HG03159 (cell line): ENCODE data around the gene SMS.
A peak's percentile ranks its signal among the peaks of the same experiment; 100 is the strongest.
"Not testable (repeated sequence)": the region's sequence is repeated elsewhere in the genome, so short reads cannot be mapped to it uniquely, and the experiment has no call there.

Source experiments
- ATAC-seq: cut with Tn5 transposase; IDR thresholded peaks from one replicate; pipeline ENCODE4 v1.9.1; 2021; ENCODE audit warnings: mild to moderate bottlenecking, moderate library complexity; ENCODE audit not compliant: unreplicated experiment

Gene SMS

DNA sequence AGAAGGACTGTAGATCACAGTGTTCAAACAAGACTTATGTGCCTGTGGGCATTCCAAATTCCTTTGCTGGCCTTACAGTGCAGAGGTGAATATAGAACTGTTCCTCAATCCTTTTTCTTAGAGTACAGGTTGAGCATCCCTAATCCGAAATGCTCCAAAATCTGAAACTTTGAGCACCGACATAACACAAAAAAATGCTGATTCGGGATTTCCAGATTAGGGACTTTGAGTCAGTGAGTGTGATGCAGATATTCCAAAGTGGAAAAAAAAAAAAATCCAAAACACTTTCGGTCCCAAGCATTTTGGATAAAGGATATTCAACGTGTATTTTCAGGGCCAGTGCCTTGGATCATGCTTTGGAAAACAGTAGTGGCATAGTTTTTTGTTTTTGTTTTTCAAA lies 9.2 kb downstream of the SMS start:
- no peak for ATAC-seq

DNA sequence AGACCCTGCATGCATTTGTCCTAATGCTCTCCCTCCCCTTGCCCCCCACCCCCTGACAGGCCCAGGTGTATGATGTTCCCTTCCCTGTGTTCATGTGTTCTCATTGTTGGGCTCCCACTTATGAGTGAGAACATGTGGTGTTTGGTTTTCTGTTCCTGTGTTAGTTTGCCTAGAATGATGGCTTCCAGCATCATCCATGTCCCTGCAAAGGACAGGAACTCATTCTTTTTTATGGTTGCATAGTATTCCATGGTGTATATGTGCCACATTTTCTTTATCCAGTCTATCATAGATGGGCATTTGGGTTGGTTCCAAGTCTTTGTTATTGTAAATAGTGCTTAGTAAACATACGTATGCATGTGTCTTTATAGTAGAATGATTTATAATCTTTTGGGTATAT lies 10.0 kb downstream of the SMS start:
- ATAC-seq: not testable (repeated sequence)

DNA sequence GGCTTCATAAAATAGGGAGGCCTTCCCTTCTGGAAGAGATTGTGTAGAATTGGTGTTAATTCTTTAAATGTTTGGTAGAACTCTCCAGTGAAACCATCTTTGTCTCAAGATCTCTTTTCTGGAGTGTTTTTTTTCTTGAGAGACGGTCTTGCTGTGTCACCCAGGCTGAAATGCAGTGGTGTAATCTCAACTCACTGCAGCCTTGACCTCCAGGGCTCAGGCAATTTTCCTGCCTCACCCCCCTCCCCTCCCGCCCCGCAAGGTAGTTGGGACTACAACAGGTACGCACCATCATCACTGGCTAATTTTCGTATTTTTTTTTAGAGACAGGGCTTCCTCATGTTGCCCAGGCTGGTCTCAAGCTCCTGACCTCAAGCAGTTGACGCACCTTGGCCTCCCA lies 12.1 kb downstream of the SMS start:
- no peak for ATAC-seq

DNA sequence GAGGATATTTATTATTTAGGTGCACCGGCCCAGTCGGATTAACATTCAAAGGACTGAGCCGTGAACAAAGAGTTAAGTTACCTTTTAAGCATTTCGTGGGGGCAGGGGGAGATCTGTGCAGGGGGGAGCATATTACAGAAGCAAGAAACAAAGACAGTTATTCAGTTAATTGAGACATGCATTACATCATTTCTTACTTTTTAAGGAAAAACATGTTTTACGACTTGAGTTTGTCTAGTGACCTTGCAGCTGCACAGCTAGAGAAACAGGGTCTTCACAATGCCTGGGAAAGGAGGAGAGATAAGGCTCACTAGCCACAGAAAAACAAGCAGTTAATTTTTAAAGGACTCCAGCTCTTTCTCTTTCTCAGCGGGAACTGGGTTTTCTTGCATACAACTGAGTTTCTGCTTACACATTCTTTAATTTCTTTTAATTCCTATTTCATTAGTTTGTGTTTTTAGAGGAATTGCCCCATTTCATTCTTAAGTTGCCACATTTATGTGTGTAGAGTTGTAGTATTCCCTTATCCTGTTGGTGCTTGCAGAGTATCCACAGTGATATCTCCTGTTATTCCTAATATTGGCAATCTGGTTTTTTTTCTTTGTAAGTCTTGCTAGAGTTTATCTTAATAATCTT lies 12.8 kb downstream of the SMS start:
- ATAC-seq: not testable (repeated sequence)

DNA sequence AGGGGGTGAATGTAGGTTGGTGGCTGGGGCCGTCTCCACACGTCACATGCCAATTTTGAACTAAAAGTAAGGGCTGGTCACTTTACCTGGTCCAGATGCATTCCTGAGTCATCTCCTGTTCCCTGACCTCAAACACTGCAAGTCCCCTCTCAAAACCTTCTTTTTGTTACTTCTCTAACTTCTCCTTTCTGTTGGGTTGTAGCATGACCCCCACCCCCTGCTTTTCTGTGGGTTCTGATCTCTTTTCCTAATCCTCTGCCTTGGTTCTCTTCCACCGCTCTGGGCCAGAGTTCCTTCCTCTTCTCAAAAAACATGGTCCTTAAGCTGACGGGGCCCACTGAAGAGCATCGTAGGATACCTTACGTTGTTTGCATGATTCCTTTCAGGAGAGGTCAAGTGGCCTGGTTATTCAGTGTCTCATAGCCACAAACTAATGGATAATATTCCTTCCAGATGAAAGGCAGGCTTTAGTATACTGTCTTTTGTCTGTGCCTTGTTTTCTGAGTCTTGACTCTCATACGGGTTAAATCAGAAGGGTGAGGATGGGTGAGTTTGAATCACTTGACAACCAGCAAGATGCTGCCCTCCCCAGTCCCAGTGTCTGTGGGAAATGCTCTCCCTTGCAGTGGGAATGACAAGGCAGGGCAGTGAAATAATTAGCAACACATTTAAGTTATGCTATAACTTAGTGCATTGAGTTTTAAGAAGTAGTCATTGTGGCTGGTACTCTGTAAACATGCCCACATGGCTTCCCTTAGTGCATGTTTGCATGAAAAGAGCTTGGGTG lies 15.1 kb downstream of the SMS start:
- ATAC-seq: no peak

DNA sequence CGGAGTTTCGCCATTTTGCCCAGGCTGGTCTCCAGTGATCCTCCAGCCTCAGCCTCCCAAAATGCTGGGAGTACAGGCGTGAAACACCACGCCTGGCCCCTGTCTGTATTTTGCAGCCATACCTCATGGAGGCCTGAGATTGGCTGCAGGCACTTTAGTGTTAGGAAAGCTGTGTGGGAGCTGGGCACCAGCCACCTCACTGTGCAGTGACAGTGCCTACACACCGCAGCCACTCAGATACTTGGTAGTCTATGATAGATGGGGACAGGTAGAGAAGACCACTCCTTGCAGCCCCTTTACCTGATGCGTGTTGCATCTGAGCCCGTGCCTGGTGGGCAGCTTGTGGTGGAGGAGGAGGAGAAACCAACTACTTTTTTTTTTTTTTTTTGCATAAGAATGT lies 16.3 kb downstream of the SMS start:
- ATAC-seq: no peak

DNA sequence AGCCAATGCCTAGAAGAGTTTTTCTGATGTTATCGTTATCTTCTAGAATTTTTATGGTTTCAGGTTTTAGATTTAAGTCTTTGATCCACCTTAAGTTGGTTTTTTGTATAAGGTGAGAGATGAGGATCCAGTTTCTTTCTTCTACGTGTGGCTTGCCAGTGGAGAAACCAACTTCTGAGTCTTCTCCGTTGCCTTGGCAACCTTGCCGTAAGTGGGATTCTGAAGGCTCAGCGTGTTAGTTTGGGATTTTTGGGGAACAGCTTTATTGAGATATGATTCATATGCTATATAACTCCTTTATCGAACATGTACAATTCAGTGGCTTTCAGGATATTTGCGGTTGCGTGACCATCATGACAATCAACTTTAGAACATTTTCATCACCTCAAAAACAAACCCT lies 17.7 kb downstream of the SMS start:
- no peak for ATAC-seq

DNA sequence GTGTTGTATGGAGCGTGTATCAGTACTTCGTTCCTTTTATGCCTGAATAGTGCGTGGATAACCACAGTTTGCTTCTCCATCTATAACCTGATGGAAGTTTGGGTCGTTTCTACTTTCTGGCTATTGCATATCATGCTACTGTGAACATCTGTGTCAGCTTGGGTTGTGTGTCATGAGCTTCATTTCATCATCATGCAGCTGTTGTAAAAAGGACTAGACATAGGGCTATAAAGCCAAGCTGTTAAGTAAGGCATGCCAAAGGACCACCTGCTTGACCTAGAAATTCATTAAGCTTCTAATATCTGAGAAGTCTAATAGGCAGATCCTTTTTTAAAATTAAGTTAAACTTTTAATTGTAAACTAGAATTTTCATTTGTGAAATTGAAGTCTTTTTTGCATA lies 18.4 kb downstream of the SMS start:
- ATAC-seq: no peak

DNA sequence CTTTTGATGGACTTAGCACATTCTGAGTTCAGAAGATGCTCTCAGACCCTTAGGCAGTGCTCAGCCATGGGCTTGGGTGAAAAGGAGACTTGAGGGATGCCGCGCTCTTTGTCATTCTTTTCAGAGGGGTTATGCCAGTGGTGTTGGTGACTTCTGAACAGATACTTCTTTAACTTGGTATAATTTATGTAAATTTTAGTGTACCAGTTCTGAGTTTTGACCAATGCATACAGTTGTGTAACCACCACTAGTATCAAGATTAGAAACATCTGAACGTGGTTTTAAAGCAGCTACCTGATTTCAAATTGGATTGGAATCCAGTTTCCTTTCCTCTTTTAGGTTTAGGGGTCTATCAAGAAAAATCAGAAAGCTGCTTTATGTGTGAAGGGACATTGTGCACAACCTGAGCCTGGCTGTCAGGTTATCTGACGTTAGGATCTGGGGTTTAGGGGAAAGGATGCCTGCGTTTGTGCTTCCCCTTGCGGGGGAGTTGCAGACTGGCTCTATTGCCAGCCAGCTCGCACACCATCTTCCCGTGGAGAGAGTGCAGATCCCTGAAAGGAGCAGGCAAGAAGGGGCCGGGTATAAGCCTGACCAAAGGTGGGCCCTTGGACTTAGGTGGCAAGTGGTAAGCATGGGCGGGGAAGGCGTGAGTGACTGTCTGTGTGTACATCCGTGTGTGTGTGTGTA lies 19.0 kb downstream of the SMS start:
- ATAC-seq: no peak

DNA sequence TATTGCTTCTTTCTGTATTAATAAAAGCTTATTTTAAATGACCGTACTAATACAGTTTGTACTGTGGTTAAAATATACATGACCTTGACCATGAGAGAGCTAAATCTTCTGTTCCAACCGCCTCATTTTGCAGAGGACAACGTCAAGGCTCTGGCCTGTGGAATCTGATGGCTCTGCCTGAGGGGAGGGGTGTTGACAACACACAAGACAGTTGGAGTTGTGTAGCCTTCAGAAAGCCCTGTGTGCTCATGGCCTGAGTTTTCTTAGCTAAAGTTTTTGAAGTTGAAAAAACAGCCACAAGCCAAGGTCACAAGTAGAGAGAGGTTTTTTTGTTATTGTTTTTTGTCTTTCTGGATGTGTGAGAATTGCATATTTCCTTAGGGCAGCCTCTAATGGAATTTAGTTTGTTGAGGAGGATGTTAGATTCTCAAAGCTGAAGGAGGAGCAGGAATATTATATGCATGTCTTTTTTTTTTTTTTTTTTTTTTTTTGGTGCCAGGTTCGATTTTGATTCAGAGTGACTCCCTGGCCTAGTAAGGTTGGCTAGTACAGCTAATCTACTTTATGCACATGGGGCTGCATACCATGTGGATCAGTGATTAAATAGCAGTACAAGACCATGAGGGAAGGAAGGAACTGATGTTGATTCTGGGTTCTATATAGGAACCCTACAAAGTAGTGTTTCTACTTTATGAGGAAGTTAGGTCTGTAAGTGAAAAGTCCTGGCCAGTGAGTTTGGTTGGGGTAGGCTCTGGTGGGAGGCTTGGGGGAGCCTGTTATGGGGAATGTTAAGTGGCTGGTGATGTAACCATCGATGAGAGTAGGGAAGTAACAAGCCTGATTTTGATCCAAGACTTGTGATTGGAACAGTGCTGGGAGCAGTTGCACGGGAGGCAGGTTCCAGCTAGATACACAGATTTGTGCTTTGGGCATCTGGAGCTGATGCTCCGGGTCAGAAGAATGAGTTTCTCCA lies 20.3 kb downstream of the SMS start:
- ATAC-seq: no peak

DNA sequence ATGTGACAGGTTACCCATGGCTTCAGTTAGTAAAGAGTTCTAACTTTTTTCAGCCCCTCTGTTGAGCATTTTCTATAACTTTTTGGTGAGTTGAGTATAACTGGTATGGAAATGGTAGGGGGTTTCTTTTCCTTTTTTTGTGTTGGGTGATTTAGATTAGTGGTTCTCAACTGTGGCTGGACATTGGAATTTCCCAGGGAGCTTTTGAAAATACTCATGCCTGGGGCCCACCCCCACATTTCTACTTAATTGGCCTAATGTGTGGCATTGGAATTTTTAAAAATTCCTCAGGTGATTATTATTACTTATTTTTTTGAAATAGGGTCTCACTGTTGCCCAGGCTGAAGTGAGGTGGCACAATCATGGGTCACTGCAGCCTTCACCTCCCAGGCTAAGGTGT lies 21.9 kb downstream of the SMS start:
- no peak for ATAC-seq

DNA sequence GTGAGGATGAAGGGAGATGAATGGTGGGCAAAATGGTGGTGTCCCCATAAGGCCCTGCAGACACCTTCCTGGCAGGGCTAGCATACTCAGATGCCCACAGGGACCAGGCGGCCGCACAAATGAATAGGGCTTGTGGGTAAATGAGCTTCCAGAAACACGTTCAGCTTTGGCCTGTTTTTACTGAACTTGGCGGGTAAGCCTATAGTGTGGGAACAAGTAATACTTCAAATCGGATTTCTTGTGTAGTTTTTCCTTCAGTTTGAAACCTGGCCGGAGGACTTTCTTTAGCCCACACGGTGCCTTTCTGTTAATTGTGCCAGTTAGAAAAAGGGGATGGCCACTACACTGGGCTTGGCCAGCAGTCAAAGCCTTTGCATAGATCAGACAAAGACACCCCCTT lies 22.8 kb downstream of the SMS start:
- ATAC-seq: no peak

DNA sequence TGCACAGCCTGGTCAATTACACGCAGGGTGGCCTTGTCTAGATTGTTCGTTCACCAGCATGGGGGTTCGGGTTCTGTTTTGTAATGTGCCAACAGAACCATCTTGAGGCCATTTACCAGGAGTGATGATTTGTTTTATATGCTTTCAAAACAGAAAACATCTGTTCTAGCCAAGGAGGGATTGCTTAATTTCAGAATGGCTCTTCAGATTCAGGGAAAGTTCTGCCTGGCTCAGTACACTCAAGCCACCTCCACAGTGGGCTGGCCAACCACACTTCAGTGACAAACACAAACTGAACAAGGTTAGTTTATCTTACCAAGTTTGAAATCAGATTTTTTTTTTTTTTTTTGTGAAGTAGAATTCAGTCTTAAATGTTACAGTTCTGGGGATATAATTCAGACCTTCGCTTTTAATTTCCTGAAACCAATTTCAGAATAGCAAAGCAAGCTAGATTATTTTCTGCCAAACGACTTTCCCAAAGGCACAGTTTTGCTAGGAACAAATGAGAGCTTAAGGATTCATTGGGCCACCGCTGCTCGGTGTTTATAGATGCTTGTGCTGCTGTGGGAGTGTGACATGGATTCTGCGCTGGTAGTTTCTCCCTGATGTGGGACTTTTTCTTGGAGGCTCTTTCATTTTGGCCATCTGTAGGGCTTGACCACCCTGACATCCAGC lies 23.4 kb downstream of the SMS start:
- ATAC-seq: no peak

DNA sequence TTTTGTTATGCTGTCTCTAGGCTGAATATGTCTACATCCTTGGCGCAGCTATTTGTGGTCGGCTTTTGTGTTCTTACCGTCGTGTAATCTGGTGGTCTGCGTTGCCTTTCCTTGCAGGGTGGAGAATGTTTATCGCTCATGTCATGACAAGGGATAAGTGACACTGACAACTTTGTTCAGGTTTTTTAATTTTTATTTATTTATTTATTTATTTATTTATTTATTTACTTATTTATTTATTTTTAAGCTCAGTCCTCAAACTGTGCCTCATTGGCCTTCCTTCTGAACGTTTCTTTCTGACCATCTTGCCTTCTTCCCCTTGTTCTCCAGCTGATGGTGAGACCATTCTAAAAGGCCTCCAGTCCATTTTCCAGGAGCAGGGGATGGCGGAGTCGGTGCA lies 26.4 kb downstream of the SMS start:
- ATAC-seq: no peak

DNA sequence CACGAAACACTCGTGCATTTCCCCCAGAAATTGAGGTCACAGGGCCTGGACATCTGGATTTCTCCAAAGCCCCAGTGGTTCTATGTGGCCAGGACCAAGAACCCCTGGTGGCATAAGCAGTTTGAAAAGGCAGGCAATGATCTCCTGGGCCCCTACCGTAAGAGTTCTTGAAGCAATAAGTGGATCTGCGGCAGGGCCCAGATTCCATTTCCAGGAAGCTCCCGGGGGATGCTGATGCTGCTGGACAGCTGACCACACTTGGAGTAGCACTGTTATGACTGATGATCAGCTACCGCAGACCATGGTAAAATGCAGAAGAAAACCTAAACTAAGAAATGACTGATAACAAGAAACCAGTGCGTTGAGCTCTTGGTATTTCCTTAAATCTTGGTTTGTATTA lies 27.8 kb downstream of the SMS start:
- ATAC-seq: no peak

DNA sequence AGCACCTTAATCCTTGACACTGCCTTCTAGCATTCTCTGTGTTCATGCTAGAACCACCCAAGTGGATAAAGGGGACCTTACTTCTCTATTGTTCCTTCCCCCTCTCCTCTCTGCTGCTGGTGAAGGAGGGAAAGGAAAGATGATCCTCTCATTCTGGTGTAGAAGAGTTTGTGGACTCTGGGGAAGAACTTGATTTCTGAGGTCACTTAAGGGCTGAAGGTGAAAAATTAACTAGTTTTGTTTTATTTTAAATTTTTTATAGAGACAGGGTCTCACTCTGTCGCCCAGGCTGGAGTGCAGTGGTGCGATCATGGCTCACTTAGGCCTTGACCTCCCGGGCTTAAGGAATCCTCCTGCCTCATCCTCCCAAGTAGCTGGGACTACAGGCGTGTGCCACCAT lies 29.8 kb downstream of the SMS start:
- no peak for ATAC-seq

DNA sequence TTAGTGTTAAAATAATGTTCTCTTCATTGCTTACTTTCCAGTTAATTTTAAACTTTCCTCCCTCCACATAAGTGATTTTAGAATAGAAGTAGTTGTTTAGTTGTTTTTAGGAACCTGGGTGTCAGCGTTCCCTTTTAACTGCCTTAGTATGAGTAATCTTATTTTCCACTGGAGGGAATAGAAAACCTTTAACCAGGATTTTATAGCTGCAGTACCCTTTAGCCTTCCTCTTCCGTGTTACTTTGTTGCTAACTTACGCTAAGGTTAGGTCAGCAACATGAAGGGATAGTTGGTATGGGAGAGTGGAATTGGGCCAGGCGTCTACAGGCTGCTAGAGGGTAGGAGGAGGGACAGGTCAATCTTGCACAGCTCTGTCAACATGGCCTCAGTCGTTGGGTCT lies 31.5 kb downstream of the SMS start:
- ATAC-seq: no peak

DNA sequence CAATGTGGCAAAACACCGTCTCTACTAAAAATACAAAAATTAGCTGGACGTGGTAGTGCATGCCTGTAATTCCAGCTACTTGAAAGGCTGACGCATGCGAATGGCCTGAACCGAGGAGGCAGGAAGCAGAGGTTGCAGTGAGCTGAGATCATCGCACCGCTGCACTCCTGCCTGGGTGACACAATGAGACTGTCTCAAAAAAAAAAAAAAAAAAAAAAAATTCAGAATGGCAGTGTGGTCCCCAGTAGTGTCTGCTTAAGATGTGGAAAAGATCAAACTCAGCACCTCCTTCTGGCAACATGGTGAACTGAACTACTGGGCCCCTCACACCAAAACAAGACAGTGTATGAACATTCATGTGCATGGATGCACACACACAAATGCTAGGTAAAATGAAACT lies 32.2 kb downstream of the SMS start:
- ATAC-seq: peak; percentile 42

DNA sequence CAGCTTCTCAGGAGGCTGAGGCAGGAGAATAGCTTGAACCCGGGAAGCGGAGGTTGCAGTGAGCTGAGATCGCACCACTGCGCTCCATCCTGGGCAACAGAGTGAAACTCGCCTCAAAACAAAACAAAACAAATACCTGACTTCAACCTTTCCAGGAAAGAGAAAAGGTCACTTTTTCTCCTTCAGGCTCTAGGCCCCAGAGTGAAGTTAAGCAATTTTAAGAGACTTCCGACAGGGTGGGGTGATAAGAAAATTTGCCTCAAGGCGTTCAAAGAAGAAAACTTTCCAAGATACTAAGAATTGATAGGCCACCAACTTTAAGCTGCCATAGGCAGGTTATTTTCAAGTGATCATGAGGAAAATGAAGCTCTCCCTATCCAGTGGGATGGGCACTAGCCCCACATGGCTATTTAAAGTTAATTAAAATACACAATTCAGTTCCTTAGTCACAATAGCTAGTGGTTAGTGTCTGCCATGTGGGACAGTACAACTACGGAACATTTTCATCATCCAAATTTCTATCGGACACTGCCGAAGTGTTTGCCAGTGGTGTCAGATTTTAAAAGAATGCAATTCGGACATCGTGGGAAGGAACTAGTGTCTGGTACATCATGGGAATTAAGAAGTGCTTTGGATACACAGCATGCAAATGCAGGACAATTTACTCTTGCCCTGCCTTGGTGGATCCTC lies 33.0 kb downstream of the SMS start:
- no peak for ATAC-seq

DNA sequence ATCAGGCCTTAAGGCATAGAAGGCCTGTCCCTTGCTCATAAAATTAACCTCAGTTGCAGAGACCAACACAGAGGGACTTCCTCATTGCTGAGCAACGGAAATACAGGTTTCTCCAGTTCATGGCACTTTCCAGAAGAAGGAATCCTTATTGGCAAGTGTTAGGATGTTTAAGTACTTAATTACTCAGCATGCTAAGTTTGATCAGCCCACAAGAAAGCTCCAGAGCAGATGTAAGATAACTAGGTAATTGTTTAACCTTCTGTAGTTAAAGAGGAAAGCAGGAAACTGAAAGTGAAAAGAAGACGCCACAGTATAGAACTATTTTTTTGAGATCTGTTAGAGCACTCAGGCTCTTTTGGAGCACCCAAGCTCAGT lies 33.5 kb downstream of the SMS start:
- peak; percentile 81 for ATAC-seq
